HG03025 (cell line): ENCODE data around the gene GNB1.

Source experiments
- ATAC-seq: cut with Tn5 transposase; IDR thresholded peaks from one replicate; pipeline ENCODE4 v1.9.1; 2021; ENCODE audit warnings: mild to moderate bottlenecking, moderate library complexity; ENCODE audit not compliant: unreplicated experiment, low FRiP score

The GNB1 gene

DNA sequence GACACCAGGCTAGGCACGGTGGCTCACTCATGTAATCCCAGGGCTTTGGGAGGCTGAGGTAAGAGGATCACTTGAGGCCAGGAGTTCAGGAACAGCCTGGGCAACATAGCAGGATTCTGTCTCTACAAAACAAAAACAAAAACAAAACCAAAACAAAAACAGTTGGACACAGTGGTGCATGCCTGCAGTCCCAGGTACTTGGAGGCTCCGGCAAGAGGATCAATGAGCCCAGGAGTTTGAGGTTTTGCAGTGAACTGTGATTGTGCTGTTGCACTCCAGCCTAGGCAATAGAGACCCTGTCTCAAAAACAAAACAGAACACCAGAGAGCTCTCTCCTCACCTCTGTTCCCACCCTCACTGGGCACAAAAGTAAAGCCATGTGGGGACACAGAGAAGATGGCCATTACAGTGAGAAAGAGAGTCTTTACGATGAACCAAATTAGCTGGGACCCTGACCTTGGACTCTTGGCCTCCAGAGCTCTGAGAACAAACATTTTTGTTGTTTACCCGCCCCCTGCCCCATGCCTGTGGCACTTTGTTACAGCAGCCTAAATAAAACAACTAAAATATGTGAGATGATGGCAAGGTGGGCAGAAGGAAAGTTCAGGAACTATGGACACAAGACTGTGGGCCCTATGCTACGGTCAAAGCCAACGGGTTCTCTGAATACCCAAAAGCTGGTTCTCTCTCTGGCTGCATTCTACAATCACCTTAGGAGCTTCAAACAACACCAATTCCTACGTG, 122.5 kb downstream of the GNB1 start:
- no peak for ATAC-seq

DNA sequence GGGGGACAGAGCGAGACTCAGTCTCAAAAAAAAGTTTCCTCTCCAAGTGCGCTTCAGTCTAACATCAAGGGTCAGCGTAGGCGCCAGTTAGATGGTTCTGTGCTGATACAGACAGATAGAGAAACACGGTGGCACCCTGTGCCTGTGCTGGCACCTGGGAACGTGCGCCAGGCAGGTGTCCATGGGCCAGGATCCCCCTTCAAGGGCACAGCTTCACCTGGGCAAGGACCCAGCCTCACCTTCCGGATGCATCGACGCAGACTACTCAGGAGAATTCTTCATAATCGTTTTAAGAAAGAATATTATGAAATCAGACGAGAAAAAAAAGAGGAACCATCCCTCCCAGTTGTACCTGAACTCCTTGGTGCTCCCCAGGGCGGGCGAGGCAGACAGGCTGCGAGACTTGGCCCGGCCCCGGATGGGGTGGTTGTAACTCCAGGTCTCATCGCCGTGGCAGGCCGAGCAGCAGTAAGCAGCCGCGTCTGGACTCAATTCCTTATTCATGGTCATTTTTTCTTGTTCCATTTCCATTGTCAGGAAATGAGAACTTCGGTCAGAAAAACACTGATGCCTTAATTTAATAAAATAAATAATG, 125.9 kb downstream of the GNB1 start:
- no peak for ATAC-seq

DNA sequence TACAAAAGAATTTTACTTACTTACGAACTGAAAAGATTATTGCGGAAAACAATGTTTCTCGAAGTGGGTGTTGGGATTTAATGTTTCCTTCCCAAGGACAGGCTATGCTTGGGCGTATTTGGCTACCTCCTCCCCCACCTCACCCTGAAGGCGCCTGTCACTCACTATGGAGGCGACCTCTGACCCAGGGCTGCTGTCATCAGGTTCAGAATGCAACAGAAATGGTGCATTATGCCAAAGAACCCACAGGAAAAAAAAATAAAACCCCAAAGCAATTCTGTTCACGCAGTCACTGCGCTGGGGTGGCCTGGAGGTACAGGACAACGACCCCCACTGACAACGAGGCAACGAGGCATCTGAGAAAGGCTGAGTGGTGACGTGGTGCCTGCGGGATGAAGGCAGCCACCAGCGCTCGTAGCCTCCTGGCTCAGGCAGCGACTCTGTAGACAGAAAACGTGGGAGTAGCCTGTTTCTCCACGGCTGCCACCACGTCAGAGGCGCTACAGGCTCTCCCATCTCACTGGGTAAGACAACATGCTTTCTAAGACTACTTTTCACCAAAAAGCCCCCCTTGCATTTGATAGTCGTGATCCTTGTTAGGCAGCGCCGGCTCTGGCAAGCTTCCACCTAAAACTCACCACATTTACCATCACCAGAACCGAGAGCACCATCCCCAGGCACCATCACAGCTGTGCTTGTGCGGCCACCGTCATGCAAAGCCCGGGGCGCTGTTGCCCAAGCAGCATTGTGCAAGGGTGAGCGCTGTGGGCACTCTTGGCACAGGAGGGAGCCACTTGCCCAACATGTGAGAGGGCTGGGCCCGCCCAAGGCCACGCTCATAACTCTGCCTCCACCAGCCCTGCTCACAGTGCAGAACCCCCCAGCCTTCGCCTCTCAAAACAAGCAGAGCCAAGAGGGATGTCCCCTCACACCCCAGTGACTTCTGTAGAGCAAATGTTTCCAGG, 126.9 kb downstream of the GNB1 start:
- no peak for ATAC-seq

DNA sequence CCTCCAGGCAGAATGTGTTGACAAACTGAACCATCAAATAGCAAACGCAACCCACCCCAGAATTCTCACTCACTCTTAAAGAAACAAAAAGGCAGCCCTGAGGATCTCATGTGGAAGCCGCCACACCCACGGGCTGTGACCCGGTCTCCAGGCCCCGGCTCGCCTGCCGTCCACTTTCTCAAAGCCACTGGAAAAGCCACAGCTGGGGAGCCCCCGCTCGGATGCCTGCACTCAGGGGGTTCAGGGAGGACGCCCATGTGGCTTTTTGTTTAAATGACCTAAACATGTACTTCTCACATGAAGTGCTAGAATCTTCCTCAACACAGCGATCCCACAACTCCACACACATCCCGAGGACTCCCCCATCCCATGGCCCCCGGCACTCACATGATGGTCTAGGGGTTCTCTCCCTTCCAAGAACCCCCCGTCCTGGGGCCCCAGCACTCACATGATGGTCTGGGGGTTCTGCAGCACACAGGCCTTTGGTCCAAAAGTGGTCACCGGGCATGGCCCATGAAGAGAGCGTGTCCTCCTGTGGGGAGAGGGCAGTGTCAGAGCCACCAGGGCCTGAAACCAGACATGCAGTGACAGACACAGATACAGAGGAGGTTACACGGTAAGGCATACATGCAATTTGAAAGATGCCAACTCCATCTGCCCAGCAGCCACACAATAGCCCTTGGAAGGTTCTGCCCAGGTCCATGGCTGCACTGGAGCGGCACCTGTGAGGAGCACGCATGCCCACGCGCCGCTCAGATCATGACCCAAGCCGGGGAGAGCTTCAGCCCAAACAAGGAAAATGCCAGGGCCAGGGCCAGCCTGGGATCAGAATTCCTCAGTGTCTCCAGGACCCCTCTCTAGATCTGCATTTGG, 129.1 kb downstream of the GNB1 start:
- ATAC-seq = no peak

DNA sequence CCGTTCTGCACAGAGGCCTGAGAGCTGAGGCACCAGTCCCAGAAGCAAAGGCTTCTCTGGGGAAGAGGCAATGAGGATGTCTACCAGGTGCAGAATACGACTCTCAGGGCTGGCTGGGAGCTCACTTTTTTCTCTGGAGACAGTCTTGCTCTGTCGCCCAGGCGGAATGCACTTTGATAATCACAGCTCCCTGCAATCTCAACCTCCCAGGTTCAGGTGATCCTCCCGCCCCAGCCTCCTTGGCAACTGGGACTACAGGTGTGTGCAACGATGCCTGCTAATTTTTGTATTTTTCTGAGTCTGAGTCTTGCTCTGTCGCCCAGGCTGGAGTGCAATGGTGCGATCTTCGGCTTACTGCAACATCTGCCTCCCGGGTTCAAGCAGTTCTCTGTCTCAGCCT, 130.2 kb downstream of the GNB1 start:
- no peak for ATAC-seq

DNA sequence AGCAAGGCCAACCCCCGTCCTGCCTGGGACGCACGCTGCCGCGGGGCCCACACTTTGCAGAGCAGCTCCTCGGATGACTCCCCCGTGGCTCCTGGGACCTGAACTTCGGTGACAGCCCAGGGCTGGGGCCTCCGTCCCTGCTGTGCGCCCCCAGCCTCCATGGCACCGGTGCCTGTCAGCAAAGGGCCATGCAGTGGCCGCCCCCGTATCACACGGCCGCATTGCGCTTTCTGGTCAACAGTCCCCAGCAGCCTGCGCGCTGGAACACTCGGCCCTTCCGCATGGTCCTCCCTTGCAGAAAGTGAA, 130.6 kb downstream of the GNB1 start:
- ATAC-seq = no peak

DNA sequence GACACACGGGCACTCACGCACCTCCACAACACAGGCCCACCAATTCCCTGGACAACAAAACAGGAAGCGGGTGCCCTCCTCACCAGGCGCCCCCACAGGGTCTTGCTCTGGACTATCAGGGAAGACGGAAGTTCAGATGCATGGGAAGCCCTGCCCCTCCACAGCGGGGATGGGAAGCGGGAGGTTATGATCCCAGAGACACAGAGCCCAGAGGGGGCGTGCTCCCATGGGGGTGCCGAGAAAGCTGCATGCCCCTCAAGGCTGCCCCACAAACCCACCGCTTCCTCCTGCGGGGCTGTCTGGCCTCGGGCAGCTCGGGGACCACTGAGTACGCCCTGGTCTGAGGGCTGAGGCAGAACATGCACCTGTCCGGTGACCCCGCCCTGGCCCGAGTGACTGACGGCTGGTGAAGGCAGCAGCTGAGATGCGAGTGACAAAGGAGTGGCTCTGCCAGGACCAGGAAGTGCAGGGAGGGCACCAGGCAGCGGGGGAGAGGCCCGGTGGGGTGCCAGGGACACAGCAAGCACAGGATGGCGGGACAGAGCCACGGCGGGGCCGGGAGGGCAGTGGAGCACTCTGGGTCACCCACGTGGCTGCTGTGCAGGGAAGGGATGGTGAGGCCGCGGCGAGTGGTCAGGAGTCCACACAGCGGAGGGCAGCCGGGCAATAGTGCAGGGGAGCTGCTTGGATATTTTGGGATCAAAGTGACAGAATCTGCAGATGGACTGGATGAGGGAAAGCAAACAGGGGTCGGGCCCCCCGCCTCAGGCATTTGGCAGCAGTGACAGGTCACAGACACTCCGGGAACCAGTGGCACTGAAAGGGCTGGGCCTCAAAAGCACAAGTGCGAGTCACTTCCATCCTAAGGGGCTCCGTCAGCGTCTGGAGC, 131.2 kb downstream of the GNB1 start:
- ATAC-seq = no peak

DNA sequence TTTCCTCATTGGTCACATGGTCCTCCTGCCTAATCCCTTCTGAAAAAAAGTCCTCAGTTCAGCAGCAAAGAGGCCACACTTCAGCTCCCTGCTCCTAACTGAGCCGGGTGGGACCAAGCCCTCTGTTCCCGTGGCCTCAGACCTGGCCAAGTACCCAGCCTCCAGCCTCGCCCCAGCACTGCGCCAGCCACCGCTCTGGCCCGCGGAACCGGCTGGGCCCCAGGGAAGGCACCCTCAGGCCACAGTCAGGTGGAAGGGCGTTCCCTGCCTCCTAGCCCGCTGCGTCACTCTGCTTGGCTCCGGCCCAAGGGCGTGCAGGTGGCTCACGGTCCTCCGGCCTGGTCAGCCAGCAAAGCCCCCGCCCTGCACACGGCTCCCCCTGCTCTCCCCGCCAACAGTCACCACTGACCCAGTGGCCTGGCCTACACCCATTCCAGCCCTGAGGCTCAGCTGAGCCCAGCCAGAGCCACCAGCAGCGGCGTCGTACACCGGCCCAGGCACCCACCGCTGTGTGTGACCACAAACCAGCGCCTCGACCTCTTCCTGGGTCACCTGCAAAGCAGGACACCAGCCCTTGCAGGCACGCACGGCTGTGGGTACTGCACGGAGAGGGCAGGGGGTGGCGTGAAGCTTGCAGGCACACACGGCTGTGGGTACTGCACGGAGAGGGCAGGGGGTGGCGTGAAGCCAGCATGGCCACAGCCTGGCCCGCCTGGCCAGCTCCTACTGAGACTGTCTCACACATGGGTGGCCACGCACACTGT, 132.0 kb downstream of the GNB1 start:
- ATAC-seq = no peak

DNA sequence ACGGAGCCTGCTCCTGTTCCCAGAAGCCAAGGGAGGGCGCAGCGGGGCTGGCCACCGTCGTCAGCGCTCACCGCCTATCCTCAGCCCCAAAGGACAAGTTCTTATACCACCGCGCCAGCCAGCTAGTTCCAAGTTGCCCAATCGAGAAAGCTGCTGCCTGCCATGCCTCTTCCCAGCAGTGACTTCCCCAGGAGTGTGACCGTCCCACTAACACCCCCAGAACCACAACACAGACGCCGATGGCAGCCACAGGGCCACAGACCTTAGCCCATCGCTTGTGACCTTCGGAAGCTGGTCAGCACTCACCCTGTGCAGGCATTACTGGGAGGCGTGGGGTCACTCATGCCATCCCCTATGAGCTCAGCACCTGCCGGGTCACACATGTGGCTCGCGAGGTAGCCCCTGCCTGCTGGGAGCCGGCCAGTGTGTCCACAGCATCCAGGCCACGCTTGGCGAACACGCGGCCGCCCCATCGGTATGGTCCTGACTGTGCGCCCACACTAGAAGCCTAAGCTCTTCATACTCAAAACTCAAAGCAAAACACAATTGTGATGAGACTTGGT, 132.7 kb downstream of the GNB1 start:
- ATAC-seq = no peak

DNA sequence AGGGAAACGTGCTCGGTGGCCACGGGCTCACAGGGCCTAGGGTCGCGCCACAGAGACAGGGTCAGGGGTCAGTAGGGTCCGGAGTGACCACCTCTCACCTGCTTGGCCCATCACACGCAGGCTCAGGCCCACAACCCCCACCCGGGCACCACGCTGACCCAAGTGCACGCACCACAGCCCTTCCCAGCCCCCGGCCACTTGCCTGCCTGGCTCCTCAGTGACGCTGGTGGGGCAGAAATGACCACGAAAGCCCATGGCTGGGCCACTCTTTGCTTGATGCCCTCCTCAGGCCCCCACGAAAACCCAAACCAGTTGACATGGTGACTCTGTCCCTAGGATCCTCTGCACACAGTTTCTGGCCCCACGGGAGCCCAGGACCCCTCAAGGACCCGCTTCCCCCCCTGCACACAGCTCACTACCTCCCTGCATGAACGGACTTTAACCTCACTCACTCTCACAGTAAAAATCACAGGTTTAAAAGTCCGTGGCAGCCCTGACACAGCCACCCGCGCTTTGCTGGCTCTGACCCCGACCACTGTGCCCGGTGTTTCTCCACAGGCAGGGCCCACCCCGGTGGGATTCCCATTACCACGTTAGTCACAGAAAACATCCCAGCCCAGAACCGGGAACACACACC, 133.3 kb downstream of the GNB1 start:
- no peak for ATAC-seq

DNA sequence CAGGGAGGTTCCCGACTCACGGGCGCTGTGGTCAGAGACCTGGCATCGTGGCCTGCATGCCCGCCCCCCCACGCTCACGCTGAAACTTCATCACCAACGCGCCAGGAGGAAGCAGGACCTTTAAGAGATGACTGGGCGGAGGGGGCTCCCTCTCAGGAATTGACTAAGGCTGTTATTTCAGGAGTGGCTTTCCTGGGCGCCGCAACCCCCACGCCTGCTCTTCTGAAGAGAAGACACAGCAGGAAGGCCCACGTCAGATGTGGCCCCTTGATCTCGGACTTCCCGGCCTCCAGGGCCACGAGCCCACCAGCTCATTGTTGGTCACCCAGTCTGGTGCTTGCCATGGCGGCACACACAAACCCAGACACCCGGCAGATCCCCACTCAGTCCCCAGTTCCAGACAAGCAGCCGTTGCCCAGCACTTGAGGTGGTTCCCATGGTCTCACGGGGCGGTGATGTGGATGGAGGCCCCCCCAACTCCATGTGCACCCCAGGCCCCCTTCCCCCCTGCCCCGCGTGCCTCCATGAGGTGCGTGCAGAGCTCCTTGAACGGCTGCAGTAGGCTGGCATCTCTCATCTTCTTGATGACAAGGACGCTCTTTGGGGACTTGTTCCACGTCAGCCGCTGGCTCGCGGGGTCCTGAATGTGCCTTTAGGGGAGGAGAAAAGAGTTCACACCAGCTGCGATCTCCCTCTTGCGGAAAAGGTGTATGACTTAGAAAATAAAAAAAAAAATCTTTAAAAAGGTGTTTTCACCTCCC, 134.0 kb downstream of the GNB1 start:
- no peak for ATAC-seq

DNA sequence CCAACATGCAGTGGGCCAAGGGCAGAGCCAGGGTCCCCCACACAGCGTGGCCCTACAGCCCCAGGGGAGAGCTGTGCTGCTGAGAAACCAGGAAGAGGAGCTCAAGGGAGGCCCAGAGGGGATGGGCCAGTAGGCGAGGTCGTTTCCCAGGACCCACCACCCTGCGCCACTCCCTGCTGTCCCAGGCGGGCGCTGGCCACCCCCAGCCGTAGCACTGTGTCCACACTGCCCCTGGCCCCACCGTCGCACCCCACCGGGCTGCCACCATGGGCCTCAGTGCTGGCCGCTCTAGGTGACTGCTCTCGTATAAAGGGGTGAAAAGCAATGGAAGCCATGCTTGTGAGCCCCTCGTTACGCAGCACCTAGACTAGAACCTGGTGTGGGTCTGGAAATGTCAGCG, 135.0 kb downstream of the GNB1 start:
- ATAC-seq = no peak

DNA sequence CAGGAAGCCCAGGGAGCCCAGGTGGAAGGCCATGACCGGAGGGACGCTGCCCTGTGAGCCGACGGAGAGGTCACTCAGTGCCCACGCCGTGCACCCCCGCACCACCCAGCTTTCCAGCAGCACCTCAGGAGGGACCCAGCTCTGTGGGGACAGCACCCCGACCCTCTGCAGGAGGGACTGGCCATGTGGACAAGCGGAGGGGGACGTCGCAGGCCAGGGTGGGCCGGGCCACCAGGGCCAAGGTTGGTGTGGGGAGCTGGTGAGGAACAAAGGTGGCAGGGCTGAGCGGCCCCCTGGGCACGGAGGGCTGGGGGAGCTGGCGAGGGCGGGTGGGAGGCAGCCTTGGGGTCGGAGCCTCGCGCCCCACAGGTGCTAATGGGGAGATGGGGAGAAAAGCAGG, 135.5 kb downstream of the GNB1 start:
- ATAC-seq = no peak

DNA sequence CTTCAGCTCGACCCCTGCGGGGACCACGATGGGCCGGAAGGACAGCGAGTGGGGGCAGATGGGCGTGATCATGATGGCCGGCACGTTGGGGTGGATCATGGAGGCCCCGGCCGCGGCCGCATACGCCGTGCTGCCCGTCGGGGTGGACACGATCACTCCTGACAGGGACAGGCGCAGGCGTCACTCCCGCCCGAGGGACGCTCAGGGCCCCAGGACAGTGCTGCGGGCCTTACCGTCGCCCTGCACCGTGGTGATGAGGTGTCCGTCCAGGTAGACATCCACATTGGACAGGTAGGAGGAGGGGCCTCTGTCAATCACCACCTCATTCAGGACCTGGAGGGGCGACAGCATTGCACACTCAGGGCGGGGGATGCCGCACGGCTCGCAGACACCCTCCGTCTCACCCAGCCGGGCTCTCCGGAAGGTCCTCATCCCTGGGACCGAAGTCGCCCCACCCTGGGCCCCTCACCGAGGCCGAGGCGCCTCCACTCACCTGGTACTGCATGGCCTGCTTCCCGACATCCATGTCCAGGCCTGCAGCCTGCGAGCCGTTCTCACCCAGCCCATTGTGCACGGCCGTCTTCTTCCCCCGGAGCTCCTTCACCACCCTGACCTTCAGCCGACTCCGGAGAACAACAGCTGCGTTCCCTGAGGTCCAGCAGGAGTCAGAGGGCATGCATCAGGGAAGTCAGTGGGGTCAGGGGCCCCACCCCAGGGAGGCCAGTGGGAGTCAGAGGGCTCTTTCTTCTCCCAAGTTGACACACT, 136.7 kb downstream of the GNB1 start:
- ATAC-seq = no peak

DNA sequence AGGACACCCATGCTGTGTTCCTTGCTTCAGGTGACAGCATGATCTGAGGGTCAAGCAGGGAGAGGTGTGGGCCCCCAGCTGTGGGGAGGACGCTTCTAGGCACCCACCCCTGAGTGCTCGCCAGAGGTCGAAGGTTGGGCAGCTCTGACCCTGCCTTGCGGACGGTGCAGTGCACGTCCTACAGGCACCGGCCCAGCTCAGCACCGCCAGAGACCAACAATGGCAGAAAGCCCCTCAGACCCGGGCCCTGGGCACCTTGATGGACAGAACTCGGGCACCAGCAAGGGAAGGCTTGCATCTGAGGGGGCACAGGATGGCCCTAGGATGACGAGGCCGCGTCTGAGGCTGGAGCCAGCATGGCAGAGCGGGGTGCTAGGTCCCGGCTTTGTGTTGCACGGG, 137.3 kb downstream of the GNB1 start:
- no peak for ATAC-seq
